ENCODE results near the gene GGPS1.

DNA sequence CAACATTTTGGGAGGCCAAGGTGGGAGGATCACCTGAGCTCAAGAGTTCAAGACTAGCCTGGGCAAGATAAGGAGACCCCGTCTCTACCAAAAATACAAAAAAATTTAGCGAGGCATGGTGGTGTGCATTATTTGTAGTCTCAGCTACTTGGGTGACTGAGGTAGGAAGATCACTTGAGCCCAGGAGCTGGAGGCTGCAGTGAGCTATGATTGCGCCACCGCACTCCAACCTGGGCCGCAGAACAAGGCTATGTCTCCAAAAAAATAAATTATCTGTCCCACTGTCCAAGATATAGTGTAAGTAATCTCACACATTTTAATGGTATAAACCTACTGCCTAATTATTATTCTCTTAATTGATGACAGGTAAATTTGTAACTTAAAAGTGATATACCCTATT lies 13.2 kb upstream of the GGPS1 start:
- TF ChIP-seq, protein P1, sequence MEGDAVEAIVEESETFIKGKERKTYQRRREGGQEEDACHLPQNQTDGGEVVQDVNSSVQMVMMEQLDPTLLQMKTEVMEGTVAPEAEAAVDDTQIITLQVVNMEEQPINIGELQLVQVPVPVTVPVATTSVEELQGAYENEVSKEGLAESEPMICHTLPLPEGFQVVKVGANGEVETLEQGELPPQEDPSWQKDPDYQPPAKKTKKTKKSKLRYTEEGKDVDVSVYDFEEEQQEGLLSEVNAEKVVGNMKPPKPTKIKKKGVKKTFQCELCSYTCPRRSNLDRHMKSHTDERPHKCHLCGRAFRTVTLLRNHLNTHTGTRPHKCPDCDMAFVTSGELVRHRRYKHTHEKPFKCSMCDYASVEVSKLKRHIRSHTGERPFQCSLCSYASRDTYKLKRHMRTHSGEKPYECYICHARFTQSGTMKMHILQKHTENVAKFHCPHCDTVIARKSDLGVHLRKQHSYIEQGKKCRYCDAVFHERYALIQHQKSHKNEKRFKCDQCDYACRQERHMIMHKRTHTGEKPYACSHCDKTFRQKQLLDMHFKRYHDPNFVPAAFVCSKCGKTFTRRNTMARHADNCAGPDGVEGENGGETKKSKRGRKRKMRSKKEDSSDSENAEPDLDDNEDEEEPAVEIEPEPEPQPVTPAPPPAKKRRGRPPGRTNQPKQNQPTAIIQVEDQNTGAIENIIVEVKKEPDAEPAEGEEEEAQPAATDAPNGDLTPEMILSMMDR (IDR thresholded peaks at IDR 0.05) = no peak
- TF ChIP-seq EZH2 (IDR thresholded peaks at IDR 0.05; ENCODE audit: borderline replicate concordance, insufficient read depth, low read depth, low read length, poor library complexity, severe bottlenecking) = no peak

Measured in B cell (primary cell).